GM12892 (cell line): ENCODE results near the gene TSEN54.
A peak's percentile ranks its signal among the peaks of the same experiment; 100 is the strongest.

ENCODE experiments used
- DNase-seq: peaks from one replicate; pipeline ENCODE4 v3.0.0; 2011; ENCODE audit not compliant: insufficient read length
- FAIRE-seq: peaks from 2 replicates; lab custom pipeline; 2011; peaks lifted over from hg19 to GRCh38; lab: Jason Lieb, UNC
- POLR2A ChIP-seq: IDR thresholded peaks from 2 replicates; pipeline ENCODE4 v1.6.1; 2011; ENCODE audit warnings: low read depth, low read length, control low read depth
- POLR2AphosphoS5 ChIP-seq: IDR thresholded peaks from 2 replicates; pipeline ENCODE4 v1.6.1; 2011; ENCODE audit warnings: low read depth, low read length, control low read depth
- TAF1 ChIP-seq: IDR thresholded peaks from 2 replicates; pipeline ENCODE4 v1.6.1; 2011; ENCODE audit warnings: low read depth, mild to moderate bottlenecking, control low read depth, low read length, borderline replicate concordance

The TSEN54 gene

DNA sequence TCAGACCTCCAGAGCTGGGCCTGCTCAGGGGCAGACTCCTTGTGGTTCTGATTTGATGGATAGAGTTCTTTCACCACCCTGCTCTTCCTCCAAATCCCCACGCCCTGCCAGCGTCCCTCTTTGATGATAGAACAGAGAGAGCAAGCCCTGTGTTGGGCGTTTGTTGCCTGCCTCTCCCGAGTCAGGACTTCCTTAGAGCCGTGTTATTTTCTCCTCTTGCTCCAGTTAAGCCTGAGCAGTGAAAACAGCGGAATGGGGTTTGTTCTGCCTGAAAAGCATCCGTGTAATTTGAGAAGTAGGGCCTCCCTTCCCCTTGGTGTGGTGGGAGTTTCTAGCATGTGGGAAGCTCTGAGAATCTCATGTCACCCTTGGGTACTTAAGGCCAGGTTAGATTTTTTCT lies 37.8 kb upstream of the TSEN54 start:
- no peak for FAIRE-seq
- TF ChIP-seq POLR2A, result no peak
- TF ChIP-seq TAF1, result no peak
- no peak for TF ChIP-seq POLR2AphosphoS5
- DNase-seq, result no peak

DNA sequence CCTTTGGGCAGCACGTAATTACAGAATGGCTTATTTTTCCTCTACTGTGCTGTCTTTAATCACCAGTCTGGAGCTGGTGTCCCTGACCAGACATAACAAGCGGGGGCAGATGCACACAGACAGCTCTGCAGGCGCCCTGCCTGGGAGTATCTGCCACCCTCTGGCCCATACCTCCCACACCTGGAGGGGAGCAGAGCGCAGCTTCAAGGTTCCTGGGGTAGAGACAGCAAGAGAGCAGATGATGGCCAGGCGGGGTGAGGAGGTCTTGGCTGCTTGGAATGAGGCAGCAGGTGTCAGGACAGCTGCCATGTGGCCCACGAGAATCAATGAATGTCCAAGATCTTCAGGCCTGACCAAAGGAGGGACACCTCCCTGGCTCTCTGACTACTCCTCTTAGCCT lies 36.0 kb upstream of the TSEN54 start:
- no peak for FAIRE-seq

DNA sequence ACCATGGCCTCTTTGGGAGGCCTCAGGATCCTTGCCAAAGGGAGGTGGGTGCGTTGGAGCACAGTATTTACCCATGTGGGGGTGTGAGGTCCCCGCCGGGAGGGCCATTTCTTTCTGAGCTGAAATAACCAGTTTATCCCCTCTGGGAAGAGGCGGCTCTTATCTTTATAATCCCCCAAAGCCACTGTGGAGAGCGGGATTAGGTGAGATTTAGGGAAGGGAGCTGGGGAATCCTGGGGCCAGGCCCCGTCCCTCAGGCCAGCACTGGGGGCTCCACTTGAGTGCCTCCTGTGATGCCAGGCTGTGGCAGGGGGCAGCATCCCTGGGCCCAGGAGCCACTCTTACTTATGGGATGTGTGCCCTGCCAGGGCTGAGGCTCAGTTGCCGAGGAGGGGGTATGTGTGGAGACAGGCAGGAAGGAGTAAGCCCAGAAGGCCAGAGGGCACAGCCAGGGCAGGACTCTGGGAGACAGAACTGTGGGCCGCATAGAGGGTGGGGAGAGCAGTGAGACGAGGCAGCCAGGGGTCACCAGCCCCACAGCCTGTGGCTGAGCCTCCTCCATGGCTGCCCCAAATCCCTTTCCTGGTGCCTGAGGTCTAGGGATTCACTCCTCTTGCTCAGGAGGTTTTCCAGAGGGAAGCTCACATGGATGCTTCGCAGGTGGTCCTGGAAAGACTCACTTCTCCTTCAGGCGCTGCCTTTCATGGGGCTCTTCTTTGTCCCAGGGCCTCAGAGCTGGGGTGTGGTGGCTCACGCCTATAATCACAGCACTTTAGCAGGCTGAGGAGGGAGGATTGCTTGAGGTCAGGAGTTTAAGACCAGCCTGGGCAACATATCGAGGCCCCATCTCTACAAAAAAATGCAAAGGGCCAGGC lies 34.9 kb upstream of the TSEN54 start:
- TF ChIP-seq POLR2AphosphoS5 (no peak), POLR2A (no peak), TAF1 (no peak)
- FAIRE-seq, result no peak
- no peak for DNase-seq

More for the DNA sequence above, 36.0 kb upstream of the TSEN54 start:
- no peak for TF ChIP-seq TAF1
- TF ChIP-seq POLR2AphosphoS5, result no peak
- TF ChIP-seq POLR2A, result no peak
- no peak for DNase-seq

DNA sequence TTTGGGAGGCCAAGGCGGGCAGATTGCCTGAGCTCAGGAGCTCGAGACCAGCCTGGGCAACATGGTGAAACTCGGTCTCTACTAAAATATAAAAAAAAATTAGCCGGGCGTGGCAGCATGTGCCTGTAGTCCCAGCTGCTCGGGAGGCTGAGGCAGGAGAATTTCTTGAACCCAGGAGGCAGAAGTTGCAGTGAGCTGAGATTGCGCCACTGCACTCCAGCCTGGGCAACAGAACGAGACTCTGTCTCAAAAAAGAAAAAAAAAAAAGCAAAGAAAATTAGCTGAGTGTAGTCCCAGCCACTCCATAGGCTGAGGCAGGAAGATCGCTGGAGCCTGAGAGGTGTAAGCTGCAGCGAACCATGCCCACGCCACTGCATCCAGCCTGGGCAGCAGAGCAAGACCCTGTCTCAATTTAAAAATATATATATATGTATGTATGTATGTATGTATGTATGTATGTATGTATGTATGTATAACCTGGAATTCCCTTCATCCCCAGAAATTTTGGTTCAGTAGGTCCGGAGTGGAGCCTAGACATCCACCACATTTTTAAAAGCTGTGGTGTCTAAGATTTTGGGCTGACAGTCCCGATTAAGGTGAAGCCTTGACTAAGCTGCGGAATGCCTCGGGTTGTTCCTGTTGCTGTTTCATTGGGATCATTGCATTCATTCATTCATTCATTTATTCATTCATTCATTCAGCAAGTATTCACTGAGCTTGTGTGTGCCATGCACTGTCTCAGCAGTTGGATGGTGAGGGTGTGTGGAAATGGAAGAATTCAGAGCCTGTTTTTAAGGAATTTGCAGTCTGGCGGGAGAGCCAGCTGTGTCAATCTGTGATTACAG lies 34.0 kb upstream of the TSEN54 start:
- TF ChIP-seq TAF1 (no peak), POLR2A (no peak), POLR2AphosphoS5 (no peak)
- FAIRE-seq (no peak), DNase-seq (no peak)

DNA sequence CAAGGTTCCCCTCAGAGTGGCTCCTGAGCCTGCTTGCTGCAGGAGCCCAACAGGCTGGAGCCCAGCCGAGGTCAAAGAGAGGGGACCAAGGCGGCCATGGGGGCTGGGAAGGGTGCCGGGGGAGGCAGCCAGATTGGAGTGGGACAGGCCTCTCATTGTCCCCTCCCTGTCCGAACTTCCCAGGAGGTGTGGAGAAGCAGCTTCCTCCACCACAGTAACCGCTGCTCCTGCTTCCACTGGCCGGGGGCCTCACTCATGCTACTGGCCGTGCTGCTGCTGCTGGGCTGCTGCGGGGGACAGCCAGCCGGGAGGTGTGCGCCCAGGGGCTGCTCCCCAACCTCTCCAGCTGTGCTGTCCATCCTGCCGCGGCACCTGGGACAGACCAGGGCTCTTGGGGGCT lies 30.6 kb upstream of the TSEN54 start:
- DNase-seq (no peak), FAIRE-seq (no peak)
- TF ChIP-seq POLR2A (no peak), TAF1 (no peak), POLR2AphosphoS5 (no peak)

DNA sequence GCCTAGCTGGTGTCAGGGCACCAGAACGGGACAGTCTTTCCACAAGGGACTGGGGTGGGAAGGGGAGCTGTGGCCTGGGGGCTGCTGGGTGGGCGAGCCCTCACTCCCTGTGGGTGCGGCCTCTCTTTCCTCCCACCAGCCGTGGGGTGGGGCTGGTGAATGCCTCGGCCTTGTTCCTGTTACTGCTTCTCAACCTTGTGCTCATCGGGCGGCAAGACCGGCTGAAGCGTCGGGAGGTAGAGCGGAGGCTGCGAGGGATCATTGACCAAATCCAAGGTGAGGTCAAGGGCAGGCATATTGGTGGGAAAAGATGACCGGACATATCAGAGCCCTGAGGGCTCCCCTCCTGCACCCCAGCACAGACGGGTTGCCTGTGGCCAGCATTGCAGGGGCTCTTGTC lies 30.2 kb upstream of the TSEN54 start:
- no peak for FAIRE-seq
- TF ChIP-seq POLR2A, result no peak
- TF ChIP-seq TAF1, result no peak
- TF ChIP-seq POLR2AphosphoS5, result no peak
- DNase-seq, result no peak

DNA sequence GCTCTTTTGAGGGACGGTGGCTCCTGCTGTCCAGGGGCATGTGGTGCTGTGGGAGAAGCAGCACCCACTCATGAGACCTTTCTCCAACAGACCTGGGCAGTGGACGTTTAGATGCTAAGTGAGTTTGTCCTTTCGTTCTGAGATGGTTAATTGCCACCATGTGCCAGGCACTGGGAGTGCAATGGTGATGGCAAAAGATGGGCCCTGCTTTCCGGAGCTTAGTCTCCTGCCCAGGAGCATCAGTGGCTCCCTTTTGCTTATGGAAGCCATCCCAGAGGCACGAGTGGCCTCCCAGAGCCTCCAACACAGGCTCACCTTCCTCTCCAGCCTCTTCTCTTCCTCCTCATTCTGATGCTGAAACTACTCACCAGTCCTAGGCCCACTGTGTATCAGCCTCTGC lies 29.4 kb upstream of the TSEN54 start:
- TF ChIP-seq POLR2A, result no peak
- no peak for TF ChIP-seq TAF1
- TF ChIP-seq POLR2AphosphoS5, result no peak
- DNase-seq (no peak), FAIRE-seq (no peak)

DNA sequence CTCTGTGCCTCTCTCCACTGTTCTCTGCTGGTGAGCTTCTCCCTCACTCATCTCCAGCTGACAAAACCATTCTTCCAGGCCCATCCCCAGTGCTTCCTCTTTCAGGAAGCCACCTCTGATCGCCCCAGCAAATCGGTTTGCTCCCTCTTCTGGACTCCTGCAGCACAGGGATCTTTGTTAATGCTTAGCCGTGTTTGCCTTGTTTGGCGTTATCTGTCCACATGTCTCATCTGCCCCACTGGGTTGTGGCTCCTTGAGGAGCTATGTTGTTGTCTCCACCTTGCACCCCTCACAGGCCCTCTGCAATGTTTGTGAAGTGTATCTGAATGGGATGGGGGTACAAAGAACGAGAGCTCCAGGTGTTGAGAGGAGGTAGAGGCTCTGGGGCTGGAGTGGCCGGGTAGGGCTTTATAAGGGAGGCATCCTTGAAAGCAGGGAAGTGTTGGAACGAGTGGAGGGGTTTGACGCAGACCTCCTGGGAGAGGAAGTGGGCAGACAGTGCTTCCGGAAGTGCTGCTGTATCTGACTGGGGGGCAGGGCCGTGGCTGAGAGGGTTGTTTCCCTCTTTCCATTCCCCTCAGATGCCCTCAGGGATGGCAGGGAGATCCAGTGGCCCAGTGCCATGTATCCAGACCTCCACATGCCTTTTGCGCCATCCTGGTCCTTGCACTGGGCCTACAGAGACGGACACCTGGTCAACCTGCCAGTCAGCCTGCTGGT lies 28.8 kb upstream of the TSEN54 start:
- TF ChIP-seq POLR2A (no peak), POLR2AphosphoS5 (no peak), TAF1 (no peak)
- FAIRE-seq (no peak), DNase-seq (peak; percentile 78)

DNA sequence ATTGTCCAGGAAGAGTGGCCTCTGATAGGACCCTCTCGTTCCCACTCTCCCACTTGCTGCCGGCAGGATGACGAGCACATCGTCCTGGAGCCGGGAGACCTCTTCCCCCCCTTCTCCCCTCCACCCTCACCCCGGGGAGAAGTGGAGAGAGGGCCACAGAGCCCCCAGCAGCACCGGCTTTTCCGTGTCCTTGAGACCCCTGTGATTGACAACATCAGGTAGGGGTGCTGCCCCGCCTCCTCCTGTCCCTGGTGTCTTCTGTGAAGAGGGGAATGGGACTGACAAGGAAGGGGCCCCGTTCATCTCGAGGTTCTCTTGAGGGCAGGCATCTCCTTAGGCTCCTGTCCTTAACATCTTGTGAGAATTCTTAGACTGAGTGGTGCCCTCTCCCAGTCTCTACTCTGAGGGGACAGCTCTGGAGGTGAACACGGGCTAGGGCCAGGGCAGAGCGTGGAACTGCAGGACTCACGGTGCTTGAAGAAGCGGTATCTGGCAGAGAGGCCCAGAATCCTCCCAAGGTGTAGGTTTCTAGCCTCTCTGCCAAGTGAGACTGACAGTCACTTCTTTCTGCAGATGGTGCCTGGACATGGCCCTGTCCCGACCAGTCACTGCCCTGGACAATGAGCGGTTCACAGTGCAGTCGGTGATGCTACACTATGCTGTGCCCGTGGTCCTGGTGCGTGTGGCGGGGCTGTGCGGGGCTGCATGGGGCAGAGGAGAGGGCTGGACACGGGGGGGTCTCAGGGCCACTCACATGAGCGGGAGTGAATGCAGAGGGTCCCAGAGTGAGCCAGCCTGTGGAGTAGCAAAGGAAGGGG lies 27.4 kb upstream of the TSEN54 start:
- DNase-seq, result no peak
- no peak for TF ChIP-seq TAF1
- no peak for TF ChIP-seq POLR2AphosphoS5
- TF ChIP-seq POLR2A, result no peak
- FAIRE-seq, result no peak

DNA sequence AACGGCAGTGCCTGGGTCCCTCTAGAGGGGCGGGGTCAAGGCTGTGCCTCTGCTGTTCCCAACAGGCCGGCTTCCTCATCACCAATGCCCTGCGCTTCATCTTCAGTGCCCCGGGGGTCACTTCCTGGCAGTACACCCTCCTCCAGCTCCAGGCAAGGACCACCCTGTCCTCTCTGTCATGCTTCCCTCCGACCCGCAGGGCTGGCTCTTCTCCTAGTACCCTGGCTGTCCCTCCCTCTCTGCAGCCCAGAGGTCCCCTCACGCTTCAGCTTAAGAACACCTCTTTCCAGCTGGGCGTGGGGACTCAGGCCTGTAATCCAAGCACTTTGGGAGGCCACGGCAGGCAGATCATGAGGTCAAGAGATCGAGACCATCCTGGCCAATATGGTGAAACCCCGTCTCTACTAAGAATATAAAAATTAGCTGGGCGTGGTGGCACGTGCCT lies 26.8 kb upstream of the TSEN54 start:
- DNase-seq, result no peak
- no peak for FAIRE-seq
- TF ChIP-seq POLR2AphosphoS5 (no peak), TAF1 (no peak), POLR2A (no peak)
